22Rv1 (cell line): Measurements from ENCODE around the gene SH3RF3.

Experiments
- ZFX ChIP-seq: fragments of 450-650 bp; IDR thresholded peaks from 2 replicates; pipeline ENCODE4 v1.6.1; 2017; ENCODE audit warnings: antibody characterized with exemption, borderline replicate concordance
- TF ChIP-seq, protein P1 (sequence below): fragments of 450-650 bp; IDR thresholded peaks from 2 replicates; pipeline ENCODE4 v1.5.1; 2017; ENCODE audit warnings: mild to moderate bottlenecking

- TF ChIP-seq, protein P1, sequence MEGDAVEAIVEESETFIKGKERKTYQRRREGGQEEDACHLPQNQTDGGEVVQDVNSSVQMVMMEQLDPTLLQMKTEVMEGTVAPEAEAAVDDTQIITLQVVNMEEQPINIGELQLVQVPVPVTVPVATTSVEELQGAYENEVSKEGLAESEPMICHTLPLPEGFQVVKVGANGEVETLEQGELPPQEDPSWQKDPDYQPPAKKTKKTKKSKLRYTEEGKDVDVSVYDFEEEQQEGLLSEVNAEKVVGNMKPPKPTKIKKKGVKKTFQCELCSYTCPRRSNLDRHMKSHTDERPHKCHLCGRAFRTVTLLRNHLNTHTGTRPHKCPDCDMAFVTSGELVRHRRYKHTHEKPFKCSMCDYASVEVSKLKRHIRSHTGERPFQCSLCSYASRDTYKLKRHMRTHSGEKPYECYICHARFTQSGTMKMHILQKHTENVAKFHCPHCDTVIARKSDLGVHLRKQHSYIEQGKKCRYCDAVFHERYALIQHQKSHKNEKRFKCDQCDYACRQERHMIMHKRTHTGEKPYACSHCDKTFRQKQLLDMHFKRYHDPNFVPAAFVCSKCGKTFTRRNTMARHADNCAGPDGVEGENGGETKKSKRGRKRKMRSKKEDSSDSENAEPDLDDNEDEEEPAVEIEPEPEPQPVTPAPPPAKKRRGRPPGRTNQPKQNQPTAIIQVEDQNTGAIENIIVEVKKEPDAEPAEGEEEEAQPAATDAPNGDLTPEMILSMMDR = no peak
- no peak for TF ChIP-seq ZFX
Observed at GRCh38 chr2:109085912-109086742, 42.9 kb upstream of the SH3RF3 start.
